Endothelial cell of umbilical vein (primary cell): ENCODE results near the gene PDK2. TPM values are rescaled to one million over a fixed set of nuclear protein-coding genes. Genes with fewer than 3 reads are reported as not detected.

Source experiments
- BruUV-seq: library from RNA; stranded (reverse); fragments of 400-500 nt; replicated peaks from 2 replicates; lab custom pipeline; 2021; lab: Mats Ljungman, UMichigan
- CTCF ChIA-PET: fragments of 300-600, 350-600 bp; sonication (Branson Sonifier 250); formaldehyde crosslinking; loops from one replicate; lab custom pipeline; 2021; ENCODE audit warnings: antibody characterized with exemption, inconsistent platforms; lab: Charles Lee
- POLR2A ChIA-PET: fragments of 300-600, 350-600 bp; sonication (Branson Sonifier 250); formaldehyde crosslinking; loops from one replicate; lab custom pipeline; 2021; ENCODE audit warnings: antibody characterized with exemption, inconsistent platforms; lab: Charles Lee
- DNase-seq: peaks from one replicate; pipeline ENCODE4 v3.0.0-alpha.2; 2011; ENCODE audit warnings: low read depth, low spot score
- FAIRE-seq: peaks from 2 replicates; lab custom pipeline; 2011; peaks lifted over from hg19 to GRCh38; lab: Jason Lieb, UNC
- H2AFZ ChIP-seq: 2 replicates; pipeline ENCODE4 v1.6.0; 2012; ENCODE audit warnings: low read depth, low read length, control low read depth, inconsistent platforms
- H3K27ac ChIP-seq: 2 replicates; pipeline ENCODE4 v1.5.1; 2011; ENCODE audit warnings: low read depth, mild to moderate bottlenecking, control low read depth, low read length, moderate library complexity; ENCODE audit not compliant: insufficient read depth
- H3K27me3 ChIP-seq, 2 experiments: 2 replicates each; pipeline versions ENCODE4 v1.6.0 to v1.6.1; 2011; ENCODE audit warnings: low read length in 2 of 2, mixed read lengths in 1 of 2; ENCODE audit not compliant: control insufficient read depth in 2 of 2, insufficient read depth in 2 of 2
- H3K36me3 ChIP-seq, 2 experiments: 2 replicates in 1 of 2; 3 replicates in 1 of 2; pipeline ENCODE4 v1.5.1; 2011; ENCODE audit warnings: low read length in 2 of 2, mild to moderate bottlenecking in 1 of 2, moderate library complexity in 1 of 2; ENCODE audit not compliant: control insufficient read depth in 2 of 2, insufficient read depth in 2 of 2; ENCODE audit errors: extremely low read depth in 1 of 2
- H3K4me1 ChIP-seq: 3 replicates; pipeline ENCODE4 v1.5.1; 2011; ENCODE audit warnings: mild to moderate bottlenecking, low read length; ENCODE audit not compliant: control insufficient read depth, insufficient read depth; ENCODE audit errors: extremely low read depth
- H3K4me2 ChIP-seq: 2 replicates; pipeline ENCODE4 v1.6.1; 2011; ENCODE audit warnings: low read length, control low read depth, mixed read lengths; ENCODE audit not compliant: insufficient read depth
- H3K4me3 ChIP-seq, 3 experiments: fragments of 200-600 bp in 1 of 3; sonication (generic), shearing (Covaris generic) in 1 of 3; replicated peaks in 1 of 3; 2 replicates each; pipeline ENCODE4 v1.5.1; 2011 to 2016; ENCODE audit warnings: control low read depth in 3 of 3, low read length in 3 of 3, mild to moderate bottlenecking in 2 of 3, inconsistent platforms in 1 of 3, low read depth in 1 of 3, moderate library complexity in 1 of 3; ENCODE audit not compliant: insufficient read depth in 1 of 3
- H3K79me2 ChIP-seq: 2 replicates; pipeline ENCODE4 v1.6.0; 2012; ENCODE audit warnings: low read length, inconsistent platforms; ENCODE audit not compliant: control insufficient read depth, insufficient read depth
- H3K9ac ChIP-seq: replicated peaks from 2 replicates; pipeline ENCODE3; 2011; ENCODE audit warnings: low read length, control low read depth; ENCODE audit not compliant: insufficient read depth; ENCODE audit errors: extremely low read depth
- H3K9me1 ChIP-seq: replicated peaks from 3 replicates; pipeline ENCODE4 v1.6.0; 2011; ENCODE audit warnings: mild to moderate bottlenecking, low read length; ENCODE audit not compliant: control insufficient read depth, insufficient read depth; ENCODE audit errors: extremely low read depth
- H3K9me3 ChIP-seq: replicated peaks from 2 replicates; pipeline ENCODE4 v1.5.1; 2012; ENCODE audit warnings: low read length, inconsistent platforms; ENCODE audit not compliant: control insufficient read depth, insufficient read depth
- H4K20me1 ChIP-seq: replicated peaks from 2 replicates; pipeline ENCODE3; 2011; ENCODE audit warnings: mild to moderate bottlenecking, low read length; ENCODE audit not compliant: control insufficient read depth, insufficient read depth; ENCODE audit errors: extremely low read depth
- CTCF ChIP-seq, 2 donors: IDR thresholded peaks; 1 replicate in 1 of 2; 2 replicates in 1 of 2; pipeline ENCODE4 v1.5.1; 2011; ENCODE audit warnings: low read length in 2 of 2, mild to moderate bottlenecking in 2 of 2, moderate library complexity in 2 of 2, control low read depth in 1 of 2, inconsistent platforms in 1 of 2, low read depth in 1 of 2; ENCODE audit not compliant: insufficient read depth in 1 of 2; ENCODE audit errors: extremely low read depth in 1 of 2
- EZH2 ChIP-seq: IDR thresholded peaks from 2 replicates; pipeline ENCODE4 v1.6.1; 2012; ENCODE audit warnings: borderline replicate concordance, low read depth, mild to moderate bottlenecking, moderate library complexity, low read length, inconsistent platforms; ENCODE audit not compliant: severe bottlenecking
- FOS ChIP-seq: IDR thresholded peaks from 2 replicates; pipeline ENCODE4 v1.6.1; 2011; ENCODE audit warnings: mild to moderate bottlenecking, low read length, moderate library complexity, borderline replicate concordance; ENCODE audit not compliant: insufficient read depth
- GATA2 ChIP-seq: IDR thresholded peaks from 2 replicates; pipeline ENCODE4 v1.7.0; 2011; ENCODE audit warnings: low read depth, mild to moderate bottlenecking, moderate library complexity, mixed read lengths, low read length; ENCODE audit not compliant: insufficient read length, insufficient read depth
- JUN ChIP-seq: IDR thresholded peaks from 2 replicates; pipeline ENCODE4 v1.6.1; 2011; ENCODE audit warnings: borderline replicate concordance, low read depth; ENCODE audit not compliant: insufficient read length, insufficient read depth
- MAX ChIP-seq: IDR thresholded peaks from 2 replicates; pipeline ENCODE4 v1.6.1; 2011; ENCODE audit not compliant: insufficient read depth, insufficient read length
- MYC ChIP-seq: IDR thresholded peaks from one replicate; pipeline ENCODE4 v1.6.1; 2011; ENCODE audit warnings: mild to moderate bottlenecking, low read depth, low read length
- POLR2A ChIP-seq: IDR thresholded peaks from 2 replicates; pipeline ENCODE4 v1.6.1; 2012; ENCODE audit warnings: low read depth, mild to moderate bottlenecking, control low read depth, low read length
- POLR2AphosphoS5 ChIP-seq: IDR thresholded peaks from 2 replicates; pipeline ENCODE4 v1.6.1; 2012; ENCODE audit warnings: low read depth, mild to moderate bottlenecking, control low read depth, low read length, moderate library complexity; ENCODE audit not compliant: insufficient read depth
- dilution Hi-C: fragments of 300-500 bp; cut with MboI; formaldehyde crosslinking; loops from one replicate; pipeline ENCODE4 v1.15.0; 2019; ENCODE audit warnings: low sequenced_read_pairs; ENCODE audit not compliant: extremely low pct_ligation_motif_present
- intact Hi-C: fragments of 100-400 bp; cut with micrococcal nuclease; formaldehyde crosslinking; loops from one replicate; pipeline ENCODE4 v1.10.0; 2022
- polyA plus RNA-seq, 4 experiments: library from polyadenylated mRNA; depleted of rRNA in 3 of 4; stranded (reverse) in 3 of 4; unstranded in 1 of 4; fragments of >200 nt; gene quantifications; 2 replicates each; pipeline versions ENCODE4 v1.2.1 to v1.2.3, GENCODE V29; 2011 to 2012; ENCODE audit warnings: missing spikeins in 1 of 4
- total RNA-seq: library from RNA; stranded (reverse); gene quantifications from 2 replicates; pipeline ENCODE4 v1.2.3, GENCODE V29; 2021

PDK2 gene
- total and polyA plus RNA-seq, 2 donors (not counting 3 experiments of a cell fraction or from before 2014, with no cell fraction given) = 21.3 to 114 TPM

GRCh38 chr17:50115756-50116155, 20.6 kb downstream of the PDK2 start:
- CTCF ChIA-PET = interaction anchor here (1.1 to 4.6 kb wide), 13 partner anchors 8 to 84 kb away, joined by 5 to 57 read pairs (median 12); partner anchors contain the start of gene PDK2
- FAIRE-seq = no peak
- intact Hi-C loops (loop anchor here (1.0 to 10.0 kb wide), 3 partner anchors 46 to 149 kb away; no protein-coding TSS in a partner anchor), dilution Hi-C loops (no loop called here)
- no peak for TF ChIP-seq FOS
- TF ChIP-seq JUN = no peak
- no peak for TF ChIP-seq MYC
- TF ChIP-seq MAX = no peak
- no peak for TF ChIP-seq CTCF (IDR thresholded peaks at IDR 0.05; ENCODE audit: extremely low read depth in 1 of 2, insufficient read depth in 1 of 2, low read depth in 1 of 2, low read length in 2 of 2)
- no peak for TF ChIP-seq POLR2AphosphoS5
- TF ChIP-seq GATA2 = no peak
- TF ChIP-seq EZH2 = no peak
- no peak for TF ChIP-seq POLR2A
- Histone ChIP-seq H3K27ac (no peak overlapping the region), H4K20me1 (no peaks in the 10 kb centered on the region), H2AFZ (no peak overlapping the region), H3K4me3 (no peak overlapping the region), H3K4me2 (no peak overlapping the region), H3K9ac (no peak overlapping the region), H3K9me1 (no peaks in the 10 kb centered on the region), H3K4me1 (no peaks in the 10 kb centered on the region), H3K36me3 (peaks cover 0 to 4% of the 10 kb centered on the region in 2 experiments), H3K9me3 (no peaks in the 10 kb centered on the region), H3K79me2 (no peaks in the 10 kb centered on the region), H3K27me3 (no peaks in the 10 kb centered on the region)
- DNase-seq = no peak
- BruUV-seq = no TSS peak
- POLR2A ChIA-PET = no interaction called here
